GM06990 (cell line): ENCODE results near the gene CRTC3.
A peak's percentile ranks its signal among the peaks of the same experiment; 100 is the strongest.

Experiments used
- DNase-seq: peaks from one replicate; pipeline ENCODE4 v3.0.0-alpha.2; 2011; ENCODE audit not compliant: insufficient read length; ENCODE audit errors: extremely low read depth
- H3K27me3 ChIP-seq: replicated peaks from 2 replicates; pipeline ENCODE4 v1.6.0; 2011; ENCODE audit warnings: low read length; ENCODE audit not compliant: control insufficient read depth, insufficient read depth
- H3K36me3 ChIP-seq: 2 replicates; pipeline ENCODE4 v1.5.1; 2011; ENCODE audit warnings: low read length; ENCODE audit not compliant: control insufficient read depth, insufficient read depth
- H3K4me3 ChIP-seq: replicated peaks from 2 replicates; pipeline ENCODE4 v1.5.1; 2011; ENCODE audit warnings: low read depth, mild to moderate bottlenecking, control low read depth, low read length
- TF ChIP-seq, protein P1 (sequence below): IDR thresholded peaks from 2 replicates; pipeline ENCODE4 v1.5.1; 2011; ENCODE audit warnings: low read length, control low read depth, mild to moderate bottlenecking, inconsistent platforms; ENCODE audit not compliant: insufficient read depth, poor library complexity, severe bottlenecking

Gene CRTC3

DNA sequence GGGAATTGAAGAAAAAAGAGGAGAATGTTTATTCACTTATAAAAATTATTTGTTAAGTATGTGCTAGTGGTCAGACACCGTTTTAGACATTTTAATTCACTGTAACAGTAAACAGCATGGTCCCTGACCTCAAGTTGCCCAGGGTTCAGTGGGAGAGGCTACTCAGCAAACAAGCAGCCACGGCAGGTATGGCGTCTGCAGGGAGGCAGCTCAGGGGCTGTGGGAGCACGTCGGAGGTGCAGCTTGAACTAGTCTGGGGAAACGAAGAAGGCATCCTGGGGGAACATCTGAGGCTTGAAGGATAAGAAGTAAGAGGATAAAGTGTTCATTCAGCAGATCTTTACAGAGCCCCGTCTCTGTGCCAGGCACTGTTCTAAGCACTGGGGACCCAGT is 66.0 kb downstream of the CRTC3 start:
- Histone ChIP-seq H3K4me3 (no peak overlapping the region; the same call in 1 of the 2 replicates), H3K36me3 (no peaks in the 10 kb centered on the region; the same call in none of the 2 replicates), H3K27me3 (no peaks in the 10 kb centered on the region)
- peak; percentile 69 for DNase-seq
- TF ChIP-seq, protein P1, sequence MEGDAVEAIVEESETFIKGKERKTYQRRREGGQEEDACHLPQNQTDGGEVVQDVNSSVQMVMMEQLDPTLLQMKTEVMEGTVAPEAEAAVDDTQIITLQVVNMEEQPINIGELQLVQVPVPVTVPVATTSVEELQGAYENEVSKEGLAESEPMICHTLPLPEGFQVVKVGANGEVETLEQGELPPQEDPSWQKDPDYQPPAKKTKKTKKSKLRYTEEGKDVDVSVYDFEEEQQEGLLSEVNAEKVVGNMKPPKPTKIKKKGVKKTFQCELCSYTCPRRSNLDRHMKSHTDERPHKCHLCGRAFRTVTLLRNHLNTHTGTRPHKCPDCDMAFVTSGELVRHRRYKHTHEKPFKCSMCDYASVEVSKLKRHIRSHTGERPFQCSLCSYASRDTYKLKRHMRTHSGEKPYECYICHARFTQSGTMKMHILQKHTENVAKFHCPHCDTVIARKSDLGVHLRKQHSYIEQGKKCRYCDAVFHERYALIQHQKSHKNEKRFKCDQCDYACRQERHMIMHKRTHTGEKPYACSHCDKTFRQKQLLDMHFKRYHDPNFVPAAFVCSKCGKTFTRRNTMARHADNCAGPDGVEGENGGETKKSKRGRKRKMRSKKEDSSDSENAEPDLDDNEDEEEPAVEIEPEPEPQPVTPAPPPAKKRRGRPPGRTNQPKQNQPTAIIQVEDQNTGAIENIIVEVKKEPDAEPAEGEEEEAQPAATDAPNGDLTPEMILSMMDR: no peak

DNA sequence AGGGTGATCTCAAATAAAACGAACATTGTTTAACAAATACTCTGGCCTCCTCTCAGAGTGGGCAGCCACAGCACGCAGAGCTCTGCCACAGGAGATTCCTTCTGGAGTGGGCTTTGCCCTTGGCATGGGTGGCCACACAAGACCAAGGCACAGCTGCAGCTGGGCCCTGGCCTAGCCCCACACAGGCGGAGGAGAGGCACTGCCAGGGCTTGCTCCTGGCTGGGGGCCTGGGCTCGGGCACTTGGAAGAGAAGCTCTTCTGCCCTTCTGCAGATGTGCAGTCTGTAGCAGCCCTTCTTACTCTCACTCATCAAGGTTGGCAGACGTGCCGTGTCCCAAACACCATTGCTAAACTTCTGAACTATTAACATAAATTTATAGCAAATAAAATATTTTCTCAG is 67.2 kb downstream of the CRTC3 start:
- no peaks in the 10 kb centered on the region for H3K27me3 ChIP-seq
- no peaks in the 10 kb centered on the region; the same call in none of the 2 replicates for H3K36me3 ChIP-seq
- no peak for DNase-seq
- no peak overlapping the region for H3K4me3 ChIP-seq
- TF ChIP-seq, protein P1: no peak

DNA sequence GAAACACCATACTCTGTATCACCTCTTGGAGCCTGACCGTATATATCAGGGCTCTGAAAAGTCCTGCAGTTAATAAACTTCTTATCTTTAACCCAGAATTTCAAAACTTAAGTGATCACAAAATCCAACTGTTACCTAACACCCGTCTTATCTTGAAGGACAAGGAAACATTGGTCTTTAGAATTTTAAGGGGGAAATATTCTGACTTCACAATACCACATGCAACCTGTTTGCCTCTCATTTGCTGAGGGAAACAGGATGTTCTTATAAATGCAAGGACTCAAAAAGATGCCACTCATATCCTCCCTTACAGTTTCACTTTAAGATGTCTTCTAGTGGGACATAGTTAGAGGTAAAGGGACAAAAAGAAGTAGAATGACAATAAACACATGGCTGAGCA is 67.9 kb downstream of the CRTC3 start:
- 0 out of 2 replicates have a peak overlapping the region, but pooled peaks have one; percentile 16 for H3K4me3 ChIP-seq
- DNase-seq: no peak
- TF ChIP-seq, protein P1: no peak
- H3K27me3 ChIP-seq: no peaks in the 10 kb centered on the region
- H3K36me3 ChIP-seq: no peaks in the 10 kb centered on the region; the same call in none of the 2 replicates

DNA sequence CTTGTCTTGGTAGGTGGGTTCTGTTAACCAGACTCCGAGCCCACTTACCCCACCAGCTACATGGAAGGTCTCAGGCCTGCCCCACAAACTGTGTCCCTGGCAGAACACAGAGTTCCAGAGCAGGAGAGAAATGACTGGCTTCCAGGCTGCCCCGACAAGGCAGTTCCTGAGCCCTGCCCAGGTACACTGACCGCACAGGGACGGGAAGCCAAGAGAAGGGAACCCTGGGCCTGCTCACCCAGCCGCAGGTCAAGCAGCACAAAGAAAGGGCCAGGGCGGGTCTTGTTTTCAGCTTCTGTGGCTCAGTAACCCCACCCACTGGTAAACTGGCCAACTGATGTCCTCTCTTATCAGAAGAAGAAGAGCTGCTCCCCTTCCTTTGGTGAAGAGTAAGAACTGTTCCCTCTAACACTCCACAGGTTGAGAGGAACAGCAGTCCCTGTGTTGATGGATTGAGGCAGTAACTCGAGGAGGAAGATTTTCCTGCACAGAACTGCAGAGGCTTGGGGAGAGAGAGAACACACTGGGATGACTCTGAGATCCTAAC is 68.4 kb downstream of the CRTC3 start:
- H3K36me3 ChIP-seq: no peaks in the 10 kb centered on the region; the same call in none of the 2 replicates
- peak; percentile 74 for DNase-seq
- peak overlapping the region; percentile 19; the same call in 1 of the 2 replicates for H3K4me3 ChIP-seq
- H3K27me3 ChIP-seq: no peaks in the 10 kb centered on the region
- TF ChIP-seq, protein P1: peak; percentile 46

DNA sequence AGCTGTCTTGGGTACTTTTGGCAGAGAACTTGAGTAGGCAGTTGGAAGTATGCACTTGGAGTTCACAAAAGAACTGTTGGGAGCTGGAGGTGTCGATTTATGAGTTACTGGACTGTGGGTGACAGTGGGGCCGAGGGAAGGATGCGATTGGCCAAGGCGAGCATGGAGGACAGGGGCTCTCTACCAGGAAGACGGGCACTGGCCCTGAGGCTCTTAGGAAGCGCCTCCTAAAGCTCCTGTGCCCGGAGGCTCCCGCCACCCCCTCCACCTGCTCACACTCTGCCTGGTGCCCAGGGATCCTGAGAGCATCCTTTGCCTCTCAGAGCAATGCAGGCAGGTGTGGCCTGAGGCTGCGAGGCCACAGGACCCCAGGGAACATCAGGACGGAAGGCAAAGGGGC is 69.0 kb downstream of the CRTC3 start:
- Histone ChIP-seq H3K27me3 (no peaks in the 10 kb centered on the region), H3K4me3 (no peak overlapping the region), H3K36me3 (no peaks in the 10 kb centered on the region; the same call in none of the 2 replicates)
- TF ChIP-seq, protein P1: no peak
- DNase-seq: no peak
